HG02840 (cell line): ENCODE measurements around the gene OR4Q3.
"Not testable (repeated sequence)": the region's sequence is repeated elsewhere in the genome, so short reads cannot be mapped to it uniquely, and the experiment has no call there.

Source experiments
- ATAC-seq: cut with Tn5 transposase; IDR thresholded peaks from one replicate; pipeline ENCODE4 v1.9.1; 2021; ENCODE audit warnings: mild to moderate bottlenecking, moderate library complexity, moderate number of reproducible peaks; ENCODE audit not compliant: unreplicated experiment, low FRiP score

Gene OR4Q3

GRCh38 chr14:19743256-19743655 lies at the start of gene OR4Q3:
OR4Q3 (plus strand) TSS chr14:19743571.
- ATAC-seq, result no peak

- no peak for ATAC-seq
Measured at GRCh38 chr14:19729359-19729758, 14.0 kb upstream of the OR4Q3 start.

- ATAC-seq, result no peak
Measured at GRCh38 chr14:19729763-19730162, 13.6 kb upstream of the OR4Q3 start.

GRCh38 chr14:19733893-19734292 lies 9.5 kb upstream of the OR4Q3 start:
- ATAC-seq, result not testable (repeated sequence)

- ATAC-seq, result not testable (repeated sequence)
Measured at GRCh38 chr14:19752316-19752715, 8.9 kb downstream of the OR4Q3 start.

- ATAC-seq, result no peak
Measured at GRCh38 chr14:19754172-19754571, 10.8 kb downstream of the OR4Q3 start.

- not testable (repeated sequence) for ATAC-seq
Measured at GRCh38 chr14:19771491-19771890, 28.1 kb downstream of the OR4Q3 start.

- no peak for ATAC-seq
Measured at GRCh38 chr14:19771895-19772430, 28.6 kb downstream of the OR4Q3 start.

GRCh38 chr14:19772454-19772853 lies 29.1 kb downstream of the OR4Q3 start:
- not testable (repeated sequence) for ATAC-seq

- not testable (repeated sequence) for ATAC-seq
Measured at GRCh38 chr14:19773204-19773603, 29.8 kb downstream of the OR4Q3 start, which contains the start of gene OR4M1. OR4M1 (plus strand) TSS chr14:19773504; CDS start chr14:19780323, 6,819 bp downstream.

- ATAC-seq, result no peak
Measured at GRCh38 chr14:19775587-19775986, 32.2 kb downstream of the OR4Q3 start.

- not testable (repeated sequence) for ATAC-seq
Measured at GRCh38 chr14:19785848-19786247, 42.5 kb downstream of the OR4Q3 start.

- not testable (repeated sequence) for ATAC-seq
Measured at GRCh38 chr14:19787318-19787717, 43.9 kb downstream of the OR4Q3 start.

GRCh38 chr14:19788150-19788549 lies 44.8 kb downstream of the OR4Q3 start:
- ATAC-seq, result not testable (repeated sequence)

- ATAC-seq, result not testable (repeated sequence)
Measured at GRCh38 chr14:19796520-19797108, 53.2 kb downstream of the OR4Q3 start.
